HG03064 (cell line): ENCODE results near the gene EPS15.
"Not testable (repeated sequence)": the region's sequence is repeated elsewhere in the genome, so short reads cannot be mapped to it uniquely, and the experiment has no call there.

Source experiments
- ATAC-seq: cut with Tn5 transposase; IDR thresholded peaks from one replicate; pipeline ENCODE4 v1.9.1; 2021; ENCODE audit warnings: low read depth; ENCODE audit not compliant: unreplicated experiment

The EPS15 gene

DNA sequence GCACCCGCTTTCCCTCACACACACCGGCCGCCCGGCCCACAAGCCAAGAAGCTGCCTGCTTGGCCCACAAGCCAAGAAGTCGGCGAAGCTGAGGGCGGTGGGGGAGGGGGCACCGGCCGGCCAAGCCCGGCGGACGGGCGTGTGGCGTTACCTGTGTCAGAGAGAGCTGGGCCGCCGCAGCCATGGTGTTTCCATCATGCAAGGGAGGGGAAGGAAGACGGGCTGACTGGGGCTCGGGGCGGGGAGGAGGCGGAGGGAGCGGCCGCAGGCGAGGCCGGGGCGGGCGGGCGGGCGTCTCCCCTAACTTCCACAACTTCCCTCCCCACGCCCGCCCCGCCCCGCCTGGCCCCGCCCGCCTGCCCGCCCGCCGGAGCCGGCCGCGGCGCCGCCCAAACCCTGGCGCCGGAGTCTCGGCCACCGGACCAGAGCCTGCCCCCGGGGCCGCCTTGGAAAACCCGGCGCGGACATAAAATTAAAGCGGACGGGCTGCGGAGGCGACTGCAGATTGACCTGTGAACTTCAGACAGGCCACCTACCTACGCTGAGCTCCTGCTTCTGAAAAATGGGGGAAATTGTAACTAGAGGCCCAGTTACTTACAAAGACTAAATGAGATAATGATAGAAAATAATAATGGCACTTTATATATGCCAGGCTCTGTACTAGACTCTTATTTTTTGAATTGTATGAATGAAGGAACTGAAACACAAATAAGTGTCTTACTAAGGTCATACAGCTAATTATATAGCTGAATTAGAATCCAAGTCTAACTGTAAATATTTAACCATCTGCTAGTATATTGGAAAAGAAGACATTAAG, at the start of gene EPS15:
EPS15 (minus strand) TSS at position 219 of the 817 bp plus-strand sequence; CDS start at position 184, 35 bp downstream.
- peak; percentile 51 for ATAC-seq

DNA sequence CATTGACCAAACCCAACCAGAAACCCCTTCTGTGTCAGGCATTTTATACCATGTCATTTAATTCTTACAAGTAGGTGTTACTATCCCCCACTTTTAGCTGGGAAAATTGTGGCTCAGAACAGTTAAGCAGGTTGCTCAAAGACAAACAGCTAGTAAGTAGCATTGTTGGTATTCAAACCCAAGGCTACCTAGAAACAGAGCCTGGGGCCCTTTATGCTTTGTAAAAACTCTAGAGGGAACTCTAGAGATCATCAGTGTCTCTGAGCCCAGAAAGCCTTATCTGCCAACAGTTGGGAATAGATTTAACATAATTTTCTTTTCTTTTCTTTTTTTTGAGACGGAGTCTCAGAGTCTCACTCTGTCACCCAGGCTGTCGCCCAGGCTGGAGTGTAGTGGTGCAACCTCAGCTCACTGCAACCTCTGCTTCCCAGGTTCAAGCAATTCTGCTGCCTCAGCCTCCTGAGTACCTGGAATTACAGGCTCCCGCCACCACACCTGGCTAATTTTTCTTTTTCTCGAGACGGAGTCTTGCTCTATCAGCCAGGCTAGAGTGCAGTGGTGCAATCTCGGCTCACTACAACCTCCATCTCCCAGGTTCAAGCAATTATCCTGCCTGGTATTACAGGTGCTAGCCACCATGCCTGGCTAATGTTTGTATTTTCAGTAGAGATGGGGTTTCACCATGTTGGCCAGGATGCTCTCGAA, 49.3 kb upstream of the EPS15 start:
- no peak for ATAC-seq

DNA sequence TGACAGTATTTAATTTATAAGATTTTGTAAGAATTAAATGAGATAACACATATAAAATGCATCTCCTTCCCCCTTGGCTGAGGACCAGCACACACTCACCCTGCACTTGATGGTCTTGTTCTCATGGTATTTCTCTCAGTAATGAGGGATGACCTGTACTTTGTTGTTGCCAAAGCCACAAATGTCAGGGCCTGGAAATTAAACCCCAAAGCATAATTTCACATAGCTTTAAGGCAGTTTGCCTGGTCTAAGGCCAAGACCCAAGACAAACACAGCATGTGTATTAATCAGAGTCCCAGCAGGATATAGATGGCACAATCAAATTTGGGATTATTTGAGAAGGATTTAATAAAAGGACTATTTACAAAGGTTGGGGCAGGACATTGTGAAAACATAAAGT, 48.6 kb upstream of the EPS15 start:
- no peak for ATAC-seq

DNA sequence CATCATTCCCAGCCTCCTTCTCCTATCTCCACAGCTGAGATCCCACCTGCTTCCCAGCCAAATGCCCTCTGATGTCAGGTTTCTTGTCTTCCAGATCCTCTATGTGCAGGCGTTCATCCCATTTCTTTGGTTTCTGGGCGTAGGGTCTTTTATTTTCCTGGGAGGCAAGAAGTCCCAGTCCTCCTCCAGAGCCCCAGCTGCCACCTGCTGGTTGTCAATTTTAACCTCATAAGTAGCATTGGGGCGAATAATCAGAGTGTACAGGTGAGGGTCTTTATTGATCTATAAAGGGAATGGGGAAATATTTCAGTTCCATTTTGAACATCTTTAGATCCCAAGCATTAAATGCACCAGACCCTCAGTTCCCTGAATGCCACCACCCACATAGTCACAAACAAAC, 47.2 kb upstream of the EPS15 start:
- no peak for ATAC-seq

DNA sequence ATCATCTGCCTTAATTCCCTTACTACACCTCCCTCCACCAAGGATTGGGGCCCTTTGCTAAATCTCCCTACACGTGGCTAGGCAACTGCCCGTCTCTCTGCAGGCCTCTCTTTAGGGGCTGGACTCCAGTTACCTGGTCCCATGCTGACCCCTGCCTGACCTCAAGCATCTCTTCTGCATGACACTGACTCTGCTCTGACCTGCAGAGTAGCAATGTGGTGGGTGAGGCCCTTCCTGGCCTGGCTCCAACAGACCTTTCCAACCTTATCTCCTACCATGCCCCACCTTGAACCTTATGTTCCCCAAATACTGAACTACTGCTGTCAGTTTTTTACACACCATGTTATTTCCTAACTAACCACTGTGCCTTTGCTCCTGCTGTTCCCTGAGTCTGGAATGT, 45.9 kb upstream of the EPS15 start:
- ATAC-seq: no peak

DNA sequence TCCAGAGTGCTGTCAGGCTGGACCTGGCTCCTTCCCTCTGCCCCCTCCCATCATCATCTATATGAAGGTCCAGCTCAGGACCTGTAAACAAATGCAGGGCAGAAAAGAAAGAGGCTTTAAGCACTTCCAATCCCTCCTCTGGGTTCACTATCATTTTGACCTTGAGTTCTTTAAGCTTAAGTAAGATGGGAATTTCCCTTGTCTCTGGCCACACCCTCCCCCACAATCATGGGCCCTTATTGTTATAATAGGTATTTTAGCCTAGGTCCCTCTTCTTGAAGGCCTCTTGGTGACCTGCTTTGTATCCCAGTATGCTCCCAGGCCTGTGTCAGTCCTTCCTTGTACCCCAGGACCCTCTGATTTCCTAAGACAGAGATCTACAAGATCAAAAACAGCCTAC, 45.1 kb upstream of the EPS15 start:
- ATAC-seq: no peak

DNA sequence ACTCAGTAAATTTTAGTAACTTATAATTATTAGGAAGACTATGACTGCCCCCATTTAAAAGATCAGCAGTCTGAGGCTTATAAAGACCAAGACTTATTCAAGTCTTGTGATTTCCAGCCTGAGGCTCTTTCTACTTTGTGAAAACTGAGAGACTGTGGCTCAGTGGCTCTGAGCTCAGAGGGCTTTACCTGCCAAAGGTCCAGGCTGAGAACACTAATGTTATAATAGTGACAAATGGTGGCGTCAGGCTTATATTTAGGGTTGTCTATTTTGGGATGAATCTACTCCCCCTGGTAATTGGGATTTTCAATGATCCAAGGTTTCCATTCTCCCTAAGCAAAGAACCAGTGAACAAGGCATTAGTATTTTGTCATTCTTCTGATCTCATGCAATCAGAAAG, 42.6 kb upstream of the EPS15 start:
- no peak for ATAC-seq

DNA sequence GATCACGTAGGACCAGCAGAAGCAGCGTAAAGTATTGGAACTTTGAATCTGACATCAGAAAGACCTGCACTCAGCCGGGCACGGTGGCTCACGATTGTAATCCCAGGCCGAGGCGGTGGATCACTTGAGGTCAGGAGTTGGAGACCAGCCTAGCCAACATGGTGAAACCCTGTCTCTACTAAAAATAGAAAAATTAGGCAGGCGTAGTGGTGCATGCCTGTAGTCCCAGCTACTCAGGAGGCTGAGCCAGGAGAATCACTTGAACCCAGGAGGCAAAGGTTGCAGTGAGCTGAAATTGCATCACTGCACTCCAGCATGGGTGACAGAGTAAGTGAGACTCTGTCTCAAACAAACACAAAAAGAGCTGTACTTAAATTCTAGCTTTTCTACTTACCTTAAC, 41.8 kb upstream of the EPS15 start:
- not testable (repeated sequence) for ATAC-seq

DNA sequence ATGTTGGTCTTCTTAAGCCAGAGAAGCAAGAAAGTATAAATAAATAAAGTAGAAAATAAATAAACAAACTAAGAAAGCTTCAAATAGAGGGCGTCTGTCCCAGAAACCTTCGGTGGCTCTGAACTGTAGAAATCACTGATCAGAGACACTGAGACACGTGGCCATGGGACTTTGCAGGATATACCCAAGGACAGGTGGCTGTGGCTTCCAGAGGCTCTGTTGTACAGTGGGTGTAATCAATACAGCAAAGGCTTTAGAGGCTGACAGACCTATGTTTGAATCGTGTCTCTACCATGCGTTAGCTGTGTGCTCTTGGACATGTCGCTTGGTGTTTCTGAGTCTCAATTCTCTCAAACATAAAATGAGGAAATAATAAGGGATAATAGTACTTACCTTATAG, 41.0 kb upstream of the EPS15 start:
- no peak for ATAC-seq

DNA sequence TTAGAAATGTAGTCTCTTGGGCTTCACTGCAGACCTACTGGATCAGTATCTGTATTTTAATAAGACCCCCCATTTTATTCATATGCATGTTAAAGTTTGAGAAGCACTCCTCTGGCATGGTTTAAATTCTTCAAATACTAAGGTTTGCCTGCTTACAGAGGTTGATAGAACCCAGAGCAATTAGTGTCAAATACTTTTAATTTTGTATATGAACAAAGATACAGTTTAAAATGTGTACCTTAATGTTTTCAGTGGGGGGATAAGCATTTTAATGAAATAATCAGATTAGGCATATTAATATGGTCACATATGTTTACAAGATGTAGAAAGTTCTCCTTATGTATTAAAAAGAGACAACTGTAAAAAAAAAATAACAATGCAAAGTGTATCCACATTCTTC, 40.4 kb upstream of the EPS15 start:
- ATAC-seq: no peak

DNA sequence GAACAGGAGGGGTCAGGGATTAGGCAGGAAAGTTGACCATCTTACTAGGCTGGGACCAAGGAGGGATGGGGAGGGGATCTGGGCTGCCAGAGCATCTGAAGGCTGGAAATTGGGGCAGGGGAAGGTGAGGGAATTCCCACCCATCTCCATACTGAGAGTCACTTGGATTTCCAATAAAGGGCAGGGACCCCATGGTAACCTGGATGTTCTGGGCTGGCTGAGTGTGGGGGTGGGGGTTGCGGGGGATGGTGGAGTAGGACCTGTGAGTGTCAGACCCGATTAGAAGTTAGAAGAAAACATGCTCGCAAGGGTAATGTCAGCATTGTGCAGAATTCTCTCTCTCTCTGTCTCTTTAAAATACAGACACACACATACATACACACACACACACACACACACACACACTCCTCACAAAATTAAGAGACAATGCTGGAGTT, 40.0 kb upstream of the EPS15 start:
- ATAC-seq: no peak

DNA sequence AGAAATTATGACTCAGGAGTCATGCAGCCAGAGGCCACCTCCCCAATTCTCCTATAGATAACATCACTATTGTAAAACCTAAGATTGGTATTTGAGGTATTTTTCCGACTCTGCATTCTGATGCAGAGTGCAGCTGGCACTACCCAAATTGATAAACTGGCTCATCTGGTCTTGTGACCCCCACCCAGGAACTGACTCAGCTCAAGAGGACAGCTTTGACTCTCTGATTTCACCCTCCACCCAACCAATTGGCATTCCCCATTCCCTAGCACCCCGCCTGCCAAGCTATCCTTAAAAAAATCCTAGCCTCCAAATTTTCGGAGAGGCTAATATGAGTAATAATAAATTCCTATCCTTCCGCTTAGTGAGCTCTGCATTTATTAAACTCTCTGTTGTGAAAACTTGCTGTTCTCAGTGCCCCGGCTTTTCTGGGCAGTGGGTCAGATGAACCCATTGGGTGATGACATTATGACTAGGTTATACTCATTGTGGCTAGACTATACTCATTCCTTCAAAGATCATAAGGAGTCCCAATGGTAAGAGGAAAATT, 39.4 kb upstream of the EPS15 start:
- ATAC-seq: no peak

DNA sequence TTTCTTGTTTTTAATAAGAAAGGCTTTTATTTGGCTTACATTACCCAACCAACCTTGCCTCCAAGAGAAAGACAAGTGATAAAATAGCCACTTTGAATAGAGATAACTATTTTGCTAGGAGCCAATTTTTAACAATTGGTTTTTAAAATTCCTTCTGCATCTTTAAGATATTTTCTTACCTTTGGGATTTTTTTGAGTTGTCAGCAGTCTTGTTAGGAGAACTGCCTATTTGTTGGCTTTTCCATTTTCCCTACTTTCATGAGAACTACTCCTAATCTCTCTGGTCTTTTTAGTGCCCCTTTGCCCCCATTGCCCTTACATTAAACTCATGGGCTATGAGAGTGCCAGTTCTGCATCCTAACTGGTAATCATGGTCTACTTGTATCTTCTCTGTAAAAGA, 38.1 kb upstream of the EPS15 start:
- ATAC-seq: no peak

DNA sequence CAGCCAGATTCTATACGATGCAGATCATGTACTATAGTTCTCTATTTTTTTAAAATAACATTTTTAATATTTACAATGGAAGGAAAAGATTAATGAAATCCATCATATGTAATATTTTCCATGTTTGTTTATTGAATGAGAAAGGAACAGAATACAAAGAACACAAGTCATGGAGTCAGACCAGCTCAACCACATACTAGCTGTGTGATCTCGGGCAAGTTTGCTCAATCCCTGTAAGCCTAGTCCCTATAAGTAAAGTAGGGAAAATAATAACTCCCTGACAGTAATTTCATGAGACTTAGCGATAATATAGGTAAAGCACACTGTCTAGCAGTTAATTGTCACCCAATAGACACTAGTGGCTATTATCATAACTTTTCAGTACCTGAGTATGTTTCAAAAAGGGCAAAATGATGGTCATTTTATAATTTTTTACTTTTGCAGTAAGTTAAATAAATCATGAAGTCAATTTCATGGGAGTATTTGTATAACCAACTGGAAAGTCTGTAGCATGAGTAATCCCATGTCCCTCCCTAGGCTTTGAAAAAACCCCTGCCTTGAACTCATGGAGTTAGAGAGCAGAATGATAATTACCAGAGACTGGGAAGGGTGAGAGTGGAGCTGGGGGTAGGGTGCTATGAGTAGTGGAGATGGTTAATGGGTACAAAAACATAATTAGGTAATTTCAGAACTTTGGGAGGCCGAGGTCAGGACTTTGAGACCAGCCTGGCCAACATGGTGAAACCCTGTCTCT, 37.0 kb upstream of the EPS15 start:
- ATAC-seq: no peak

DNA sequence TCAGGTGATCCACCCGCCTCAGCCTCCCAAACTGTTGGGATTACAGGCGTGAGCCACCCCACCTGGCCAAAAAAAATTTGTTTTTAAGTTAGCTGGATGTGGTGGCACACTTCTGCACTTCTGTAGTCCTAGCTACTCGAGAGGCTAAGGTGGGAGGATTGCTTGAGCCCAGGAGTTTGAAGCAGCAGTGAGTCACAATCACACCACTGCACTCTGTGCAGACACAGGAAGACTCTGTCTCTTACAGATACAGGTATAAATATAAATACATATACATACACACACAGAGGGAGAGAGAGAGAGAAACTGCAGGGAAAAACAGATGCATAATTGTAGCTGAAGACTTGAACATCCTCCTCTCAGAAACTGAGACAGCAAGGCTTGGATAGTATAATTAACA, 34.8 kb upstream of the EPS15 start:
- ATAC-seq: no peak

DNA sequence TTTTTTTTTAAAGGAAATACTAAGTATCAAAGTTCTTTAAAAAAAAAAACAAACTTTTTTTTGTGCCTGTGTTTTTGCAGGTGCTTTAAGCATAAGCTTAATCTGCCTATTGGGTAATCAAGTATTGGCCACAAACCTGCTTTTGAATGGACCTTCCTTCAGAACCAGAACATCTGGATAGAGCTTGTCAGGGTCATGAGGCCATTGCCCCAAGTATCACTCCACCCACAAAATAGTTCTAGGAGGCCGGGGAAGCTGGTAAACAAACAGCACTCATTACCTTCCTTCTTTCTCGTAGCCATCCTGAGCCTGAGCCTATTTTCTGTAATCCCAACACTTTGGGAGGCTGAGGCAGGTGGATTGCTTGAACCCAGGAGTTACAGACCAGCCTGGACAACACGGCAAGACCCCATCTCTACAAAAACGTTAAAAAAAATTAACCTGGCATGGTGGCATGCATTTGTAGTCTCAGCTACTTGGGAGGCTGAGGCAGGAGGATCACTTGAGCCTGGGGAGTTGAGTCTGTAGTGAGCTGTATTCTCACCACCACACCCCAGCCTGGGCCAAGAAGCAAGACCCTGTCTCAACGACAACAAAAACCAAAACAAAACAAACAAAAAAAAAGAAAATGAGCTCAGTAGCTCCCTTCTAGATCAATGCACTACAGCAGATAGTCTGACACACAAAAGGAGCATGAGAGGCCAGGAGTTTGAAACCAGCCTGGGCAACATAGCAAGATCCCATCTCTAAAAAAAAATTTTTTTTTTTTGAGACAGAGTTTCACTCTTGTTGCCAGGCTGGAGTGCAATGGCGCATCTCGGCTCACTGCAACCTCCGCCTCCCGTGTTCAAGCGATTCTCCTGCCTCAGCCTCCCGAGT, 34.1 kb upstream of the EPS15 start:
- ATAC-seq: no peak

DNA sequence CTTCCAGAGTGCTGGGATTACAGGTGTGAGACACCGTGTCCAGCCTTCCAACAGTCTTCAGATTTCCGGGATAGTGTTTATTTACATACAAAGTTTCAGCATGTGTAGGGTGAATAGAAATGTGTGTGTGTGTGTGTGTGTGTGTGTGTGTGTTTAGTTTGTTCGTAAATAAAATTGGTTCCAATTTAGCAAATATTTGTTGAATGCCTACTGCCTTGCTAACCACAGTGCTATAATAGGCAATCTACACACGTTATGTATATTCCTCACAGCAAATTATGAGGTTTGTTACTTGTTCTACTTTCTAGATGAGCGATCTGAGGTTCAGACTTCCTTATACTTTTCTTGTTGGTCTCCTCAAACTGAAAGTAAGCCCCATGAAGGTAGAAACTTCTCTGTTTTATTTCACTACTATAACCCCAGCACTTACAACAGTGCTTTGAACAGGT, 32.8 kb upstream of the EPS15 start:
- ATAC-seq: no peak

DNA sequence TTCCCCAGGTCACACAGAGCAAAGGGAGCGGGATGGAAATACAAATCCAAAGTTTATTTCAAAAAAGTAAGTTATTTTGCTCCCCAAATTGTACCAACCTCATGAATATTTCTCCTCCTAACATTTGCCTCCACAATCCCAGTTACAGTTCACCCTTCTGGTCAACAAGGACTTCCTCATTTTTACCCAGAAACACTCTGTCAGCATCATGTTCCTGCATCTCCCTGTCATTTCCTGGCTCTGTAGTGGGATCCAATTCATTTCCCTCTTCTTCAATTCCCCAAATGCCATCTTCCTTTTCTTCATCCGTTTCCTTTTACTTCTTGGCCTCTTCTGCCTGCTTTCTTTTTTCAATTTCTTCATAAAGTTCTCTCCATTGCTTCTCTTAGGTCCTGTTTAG, 32.0 kb upstream of the EPS15 start:
- ATAC-seq: no peak

DNA sequence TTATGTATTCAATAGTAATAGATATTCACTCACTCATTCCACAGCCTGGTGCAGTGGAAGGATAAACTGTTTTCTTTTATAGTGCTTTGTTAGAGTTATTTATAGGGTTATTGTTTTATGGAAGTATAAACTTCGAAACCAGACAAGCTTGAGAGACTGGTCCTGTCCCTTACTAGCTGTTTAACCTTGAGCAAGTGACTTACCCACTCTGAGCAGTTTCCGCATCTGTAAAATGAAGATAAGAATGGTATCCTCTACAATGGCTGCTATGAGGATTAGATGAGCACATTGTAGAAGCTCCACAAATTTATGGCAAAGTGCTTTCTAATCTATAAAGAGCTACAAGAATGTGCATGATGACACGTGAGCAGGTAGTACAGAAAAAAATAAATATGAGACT, 30.8 kb upstream of the EPS15 start:
- ATAC-seq: no peak

DNA sequence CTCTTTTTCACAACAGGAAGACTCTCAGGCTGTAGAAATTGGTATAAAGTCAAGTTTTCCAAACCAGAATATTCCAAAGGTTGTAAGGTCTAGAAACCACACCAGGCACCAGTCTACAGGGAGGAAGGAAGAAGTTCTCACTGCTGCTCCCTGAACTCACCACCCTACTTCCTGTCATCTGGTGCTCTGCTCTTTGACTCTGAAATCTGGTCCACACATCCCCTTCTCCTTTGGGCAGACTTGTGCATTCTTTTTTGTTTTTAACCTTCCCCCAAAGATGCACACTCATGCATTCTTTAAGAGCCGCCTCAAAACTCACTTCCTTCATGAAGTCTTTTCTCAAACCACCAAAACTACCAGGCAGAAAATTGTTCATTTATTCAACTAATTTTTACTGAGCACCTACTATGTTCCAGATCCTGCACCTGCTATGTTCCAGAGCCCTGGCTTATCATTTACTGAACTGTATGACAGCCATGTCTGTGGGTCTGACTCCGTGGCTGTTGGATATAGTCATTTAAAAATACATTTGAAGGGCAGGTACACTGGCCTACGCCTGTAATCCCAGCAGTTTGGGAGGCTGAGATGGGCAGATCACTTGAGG, 30.1 kb upstream of the EPS15 start:
- no peak for ATAC-seq
